GM12878 (cell line): Measurements from ENCODE around the gene POU2AF2. TPM values are rescaled to one million over a fixed set of nuclear protein-coding genes. Genes with fewer than 3 reads are reported as not detected.
A peak's percentile ranks its signal among the peaks of the same experiment; 100 is the strongest.

ENCODE experiments used
- ATAC-seq: fragments of 200-7000 bp; cut with Tn5 transposase; 3 replicates; pipeline ENCODE4 v1.9.1; 2020; ENCODE audit warnings: mild to moderate bottlenecking, moderate library complexity
- BruUV-seq: library from RNA; stranded (reverse); fragments of 400-500 nt; replicated peaks from 2 replicates; lab custom pipeline; 2021; lab: Mats Ljungman, UMichigan
- CTCF ChIA-PET: fragments of 300-600 bp; sonication (Branson Sonifier 250); formaldehyde crosslinking; extraction: SDS; loops from one replicate; lab custom pipeline; 2021; ENCODE audit warnings: inconsistent platforms; lab: Yijun Ruan, JAX
- POLR2A ChIA-PET: fragments of 350-600 bp; formaldehyde crosslinking; extraction: SDS; loops from one replicate; lab custom pipeline; 2021; ENCODE audit warnings: inconsistent platforms; lab: Charles Lee
- RAD21 ChIA-PET: fragments of 300-600 bp; sonication (Branson Sonifier 250); formaldehyde crosslinking; loops from one replicate; lab custom pipeline; 2023; ENCODE audit warnings: antibody characterized with exemption; ENCODE audit not compliant: unreplicated experiment; lab: Charles Lee
- SMC1A ChIA-PET: fragments of 300-600 bp; sonication (Branson Sonifier 250); formaldehyde crosslinking; loops from one replicate; lab custom pipeline; 2023; ENCODE audit not compliant: unreplicated experiment, uncharacterized antibody; lab: Charles Lee
- DNase-seq: peaks from one replicate; pipeline ENCODE4 v3.0.0-alpha.2; 2011; ENCODE audit warnings: low read depth, low spot score
- FAIRE-seq: peaks from 3 replicates; lab custom pipeline; 2011; peaks lifted over from hg19 to GRCh38; lab: Jason Lieb, UNC
- H2AFZ ChIP-seq: 2 replicates; pipeline ENCODE4 v1.6.0; 2011; ENCODE audit warnings: low read depth, low read length, control low read depth; ENCODE audit not compliant: control insufficient read depth
- H3K27ac ChIP-seq: 2 replicates; pipeline ENCODE4 v1.5.1; 2011; ENCODE audit warnings: control low read depth; ENCODE audit not compliant: control insufficient read depth, insufficient read depth
- H3K27me3 ChIP-seq, 2 experiments: replicated peaks in 1 of 2; 2 replicates each; pipeline versions ENCODE4 v1.6.0 to v1.6.1; 2011; ENCODE audit warnings: low read length in 1 of 2; ENCODE audit not compliant: control insufficient read depth in 2 of 2, insufficient read depth in 2 of 2
- H3K36me3 ChIP-seq, 2 experiments: 2 replicates each; pipeline ENCODE4 v1.5.1; 2011; ENCODE audit warnings: low read length in 1 of 2; ENCODE audit not compliant: control insufficient read depth in 2 of 2, insufficient read depth in 2 of 2
- H3K4me1 ChIP-seq: 2 replicates; pipeline ENCODE4 v1.6.1; 2011; ENCODE audit warnings: mild to moderate bottlenecking, low read length, moderate library complexity, mixed read lengths; ENCODE audit not compliant: control insufficient read depth, insufficient read depth
- H3K4me2 ChIP-seq: 2 replicates; pipeline ENCODE4 v1.6.0; 2011; ENCODE audit warnings: control low read depth; ENCODE audit not compliant: control insufficient read depth, insufficient read depth
- H3K4me3 ChIP-seq: fragments of 200-600 bp; sonication (generic); 2 replicates; pipeline ENCODE4 v1.5.1; 2016
- H3K79me2 ChIP-seq: 2 replicates; pipeline ENCODE4 v1.6.0; 2011; ENCODE audit warnings: low read length; ENCODE audit not compliant: control insufficient read depth, insufficient read depth
- H3K9ac ChIP-seq: 2 replicates; pipeline ENCODE4 v1.8.0; 2011; ENCODE audit warnings: low read length, control low read depth, mixed read lengths; ENCODE audit not compliant: control insufficient read depth, insufficient read depth
- H3K9me3 ChIP-seq: replicated peaks from 3 replicates; pipeline ENCODE4 v1.5.1; 2011; ENCODE audit warnings: mild to moderate bottlenecking, low read length; ENCODE audit not compliant: control insufficient read depth, insufficient read depth
- H4K20me1 ChIP-seq: 2 replicates; pipeline ENCODE4 v1.6.0; 2011; ENCODE audit not compliant: control insufficient read depth, insufficient read depth
- MTA2 ChIP-seq: fragments of 450-650 bp; IDR thresholded peaks from 2 replicates; pipeline ENCODE4 v1.6.1; 2016; ENCODE audit warnings: low read depth, mild to moderate bottlenecking, moderate library complexity
- SIN3A ChIP-seq: IDR thresholded peaks from 2 replicates; pipeline ENCODE4 v1.6.1; 2012; ENCODE audit warnings: low read depth, low read length, improper control_type of control experiment
- SMARCA5 ChIP-seq: fragments of 450-650 bp; IDR thresholded peaks from 2 replicates; pipeline ENCODE4 v1.6.1; 2017; ENCODE audit warnings: mild to moderate bottlenecking
- SPI1 ChIP-seq: IDR thresholded peaks from 2 replicates; pipeline ENCODE4 v1.6.1; 2011; ENCODE audit warnings: low read depth, mild to moderate bottlenecking, low read length, moderate library complexity, borderline replicate concordance; ENCODE audit not compliant: insufficient read depth
- ZNF217 ChIP-seq: fragments of 450-650 bp; IDR thresholded peaks from 2 replicates; pipeline ENCODE4 v1.6.1; 2017; ENCODE audit warnings: antibody characterized with exemption, mild to moderate bottlenecking
- ZZZ3 ChIP-seq: IDR thresholded peaks from 2 replicates; pipeline ENCODE4 v1.6.1; 2011; ENCODE audit warnings: low read depth; ENCODE audit not compliant: control insufficient read depth, insufficient read length
- WGBS: methylation state at CpG from one replicate; pipeline ENCODE4 v1.1.6; 2016; ENCODE audit warnings: low lambda C conversion rate; ENCODE audit not compliant: insufficient replicate concordance, insufficient coverage; ENCODE audit errors: missing lambda C conversion rate; 5-methylcytosine and 5-hydroxymethylcytosine counted together
- in situ Hi-C: fragments of 300-500 bp; cut with MboI; formaldehyde crosslinking; loops from 9 replicates; pipeline ENCODE4 v1.14.3; 2018; ENCODE audit warnings: mixed read lengths
- intact Hi-C: fragments of 100-400 bp; cut with micrococcal nuclease; formaldehyde crosslinking; loops from one replicate; pipeline ENCODE4 v1.14.2; 2022; ENCODE audit not compliant: unreplicated experiment
- polyA plus RNA-seq, 11 experiments: library from polyadenylated mRNA; depleted of rRNA in 4 of 11; unstranded in 6 of 11; stranded (reverse) in 5 of 11; fragments of >200 nt; fragmentation: Nextera tagmentation in 4 of 11; fragmentation: Illumina TruSeq in 1 of 11; extraction: Ambion mirVana in 4 of 11; extraction: Trizol in 1 of 11; gene quantifications; 1 replicate in 1 of 11; 2 replicates in 10 of 11; pipeline versions ENCODE4 v1.2.1 to v1.2.3, GENCODE V29; 2011 to 2016; ENCODE audit warnings: inconsistent platforms in 2 of 11, missing spikeins in 2 of 11, low read depth in 1 of 11
- total RNA-seq, 4 experiments: library from RNA; depleted of rRNA in 3 of 4; stranded (reverse); fragments of >200 nt in 3 of 4; fragmentation: Illumina TruSeq in 1 of 4; extraction: Trizol in 1 of 4; gene quantifications; 2 replicates each; pipeline versions ENCODE4 v1.2.1 to v1.2.3, GENCODE V29; 2013 to 2021
- TF ChIP-seq, protein P1 (sequence below): fragments of 450-650 bp; IDR thresholded peaks from 2 replicates; pipeline ENCODE4 v1.6.1; 2017; ENCODE audit warnings: antibody characterized with exemption, mild to moderate bottlenecking, moderate library complexity

Gene POU2AF2
- total and polyA plus RNA-seq, 10 of the 15 experiments (the other 5 are each of a cell fraction or from before 2014, with no cell fraction given) = not detected

DNA sequence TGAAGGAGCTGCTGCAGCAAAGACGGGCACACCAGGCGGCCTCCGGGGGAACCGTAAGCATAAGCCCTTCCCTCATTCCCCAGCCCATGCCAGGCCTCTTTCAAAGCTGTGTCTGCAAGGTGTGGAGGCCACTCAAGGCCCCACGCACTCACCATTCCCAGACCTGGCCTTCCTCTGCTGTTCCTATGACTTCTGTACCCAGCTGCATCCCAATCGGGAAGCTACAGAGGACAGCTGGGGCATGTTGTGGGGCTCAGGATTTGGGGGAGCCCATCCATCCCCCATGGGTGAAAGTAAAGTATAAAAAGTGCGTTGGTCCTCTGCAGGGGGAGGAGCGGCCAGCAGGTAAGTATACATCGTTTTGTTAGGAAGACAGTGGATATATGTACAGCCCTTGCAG, 55.0 kb downstream of the POU2AF2 start (continued):
- TF ChIP-seq, protein P1, sequence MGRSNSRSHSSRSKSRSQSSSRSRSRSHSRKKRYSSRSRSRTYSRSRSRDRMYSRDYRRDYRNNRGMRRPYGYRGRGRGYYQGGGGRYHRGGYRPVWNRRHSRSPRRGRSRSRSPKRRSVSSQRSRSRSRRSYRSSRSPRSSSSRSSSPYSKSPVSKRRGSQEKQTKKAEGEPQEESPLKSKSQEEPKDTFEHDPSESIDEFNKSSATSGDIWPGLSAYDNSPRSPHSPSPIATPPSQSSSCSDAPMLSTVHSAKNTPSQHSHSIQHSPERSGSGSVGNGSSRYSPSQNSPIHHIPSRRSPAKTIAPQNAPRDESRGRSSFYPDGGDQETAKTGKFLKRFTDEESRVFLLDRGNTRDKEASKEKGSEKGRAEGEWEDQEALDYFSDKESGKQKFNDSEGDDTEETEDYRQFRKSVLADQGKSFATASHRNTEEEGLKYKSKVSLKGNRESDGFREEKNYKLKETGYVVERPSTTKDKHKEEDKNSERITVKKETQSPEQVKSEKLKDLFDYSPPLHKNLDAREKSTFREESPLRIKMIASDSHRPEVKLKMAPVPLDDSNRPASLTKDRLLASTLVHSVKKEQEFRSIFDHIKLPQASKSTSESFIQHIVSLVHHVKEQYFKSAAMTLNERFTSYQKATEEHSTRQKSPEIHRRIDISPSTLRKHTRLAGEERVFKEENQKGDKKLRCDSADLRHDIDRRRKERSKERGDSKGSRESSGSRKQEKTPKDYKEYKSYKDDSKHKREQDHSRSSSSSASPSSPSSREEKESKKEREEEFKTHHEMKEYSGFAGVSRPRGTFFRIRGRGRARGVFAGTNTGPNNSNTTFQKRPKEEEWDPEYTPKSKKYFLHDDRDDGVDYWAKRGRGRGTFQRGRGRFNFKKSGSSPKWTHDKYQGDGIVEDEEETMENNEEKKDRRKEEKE = no peak
- TF ChIP-seq SIN3A (no peak), MTA2 (no peak), SMARCA5 (no peak), ZNF217 (no peak)

DNA sequence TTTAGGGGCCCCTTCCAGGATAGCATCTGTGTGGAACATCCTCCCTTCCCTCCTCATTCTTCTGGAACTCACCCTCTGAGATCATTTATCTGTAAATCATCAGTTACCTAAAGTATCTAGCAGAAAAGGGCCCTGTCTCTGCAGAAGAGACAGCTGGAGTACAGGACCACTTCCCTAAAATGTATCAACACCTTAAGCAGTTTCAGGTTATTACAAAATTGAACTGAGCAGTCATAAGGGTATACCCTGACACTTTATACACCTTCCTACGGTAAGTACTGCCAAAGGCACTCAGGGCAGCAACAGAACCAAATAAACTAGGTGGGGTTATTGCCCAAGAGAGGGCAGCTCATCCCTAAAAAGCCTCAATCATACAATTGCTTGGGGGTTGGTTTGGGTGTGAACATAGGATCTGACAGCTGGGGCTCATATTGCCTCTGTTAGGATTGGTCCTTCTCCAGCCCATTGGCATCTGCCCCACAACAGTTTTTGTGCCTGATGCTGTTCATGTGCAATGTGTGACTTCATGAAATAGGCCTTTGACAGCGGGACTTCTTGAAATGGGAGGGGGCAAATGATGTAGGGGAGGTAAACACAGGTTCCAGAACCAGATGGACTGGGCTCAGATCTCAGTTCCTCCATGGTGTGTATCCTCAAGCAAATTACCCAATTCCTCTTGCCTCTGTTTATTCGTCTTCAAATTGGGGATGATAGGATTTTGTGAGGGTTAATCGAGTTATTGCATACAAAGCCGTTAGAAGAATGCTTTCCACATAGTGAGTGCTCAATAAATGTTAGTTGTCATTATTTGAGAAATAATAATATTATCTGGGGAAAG, 55.7 kb downstream of the POU2AF2 start:
- no TSS peak for BruUV-seq
- H3K36me3 ChIP-seq = no peaks in the 10 kb centered on the region
- 67% methylated on average over 5 of the region's 5 CpGs for WGBS
- no peak overlapping the region for H3K9ac ChIP-seq
- H3K27me3 ChIP-seq = peaks cover 0 to 7% of the 10 kb centered on the region in 2 experiments; a peak in 3 of 4 replicates
- POLR2A ChIA-PET = no interaction called here
- FAIRE-seq (no peak), ATAC-seq (peak; percentile 34), DNase-seq (no peak)
- CTCF ChIA-PET = interaction anchor here (1.1 to 4.3 kb wide), 4 partner anchors 33 to 129 kb away, joined by 3 to 26 read pairs (median 4); no protein-coding TSS in a partner anchor
- SMC1A ChIA-PET = interaction anchor here (0.8 to 2.8 kb wide), 2 partner anchors 117 to 122 kb away, joined by 3 to 10 read pairs; no protein-coding TSS in a partner anchor
- no peak overlapping the region for H3K27ac ChIP-seq
- H2AFZ ChIP-seq = no peak overlapping the region
- TF ChIP-seq ZZZ3 (no peak), SPI1 (peak; percentile 76)
- no peaks in the 10 kb centered on the region for H4K20me1 ChIP-seq
- intact Hi-C loops = no loop called here
- no peaks in the 10 kb centered on the region for H3K9me3 ChIP-seq
- no peak overlapping the region for H3K4me3 ChIP-seq
- H3K4me2 ChIP-seq = no peak overlapping the region
- RAD21 ChIA-PET = interaction anchor here (0.9 kb wide), 1 partner anchor 19 kb away, joined by 6 read pairs; no protein-coding TSS in a partner anchor
- in situ Hi-C loops = no loop called here
- no peaks in the 10 kb centered on the region for H3K79me2 ChIP-seq
- H3K4me1 ChIP-seq = no peaks in the 10 kb centered on the region
